Activated CD4-positive, alpha-beta memory T cell treated with anti-CD3 and anti-CD28 coated beads for 36 hours (primary cell): ENCODE results near the gene RIPOR1. TPM values are rescaled to one million over a fixed set of nuclear protein-coding genes. Genes with fewer than 3 reads are reported as not detected.
"Not testable (repeated sequence)": the region's sequence is repeated elsewhere in the genome, so short reads cannot be mapped to it uniquely, and the experiment has no call there.

Experiments used
- CTCF ChIA-PET: fragments of 350-600 bp; sonication (Branson Sonifier 250); formaldehyde crosslinking; loops from one replicate; lab custom pipeline; 2021; ENCODE audit warnings: antibody characterized with exemption, inconsistent platforms; lab: Charles Lee
- POLR2A ChIA-PET: fragments of 350-600 bp; sonication (Branson Sonifier 250); formaldehyde crosslinking; loops from one replicate; lab custom pipeline; 2021; ENCODE audit warnings: antibody characterized with exemption; lab: Charles Lee
- DNase-seq: peaks from one replicate; pipeline ENCODE4 v3.0.0-alpha.2; 2020
- H3K27ac Mint-ChIP-seq: one replicate; pipeline ENCODE4 v1.8.0; 2021; ENCODE audit warnings: mixed read lengths
- H3K27me3 Mint-ChIP-seq: one replicate; pipeline ENCODE4 v1.8.0; 2021; ENCODE audit warnings: mixed read lengths
- H3K36me3 Mint-ChIP-seq: one replicate; pipeline ENCODE4 v1.8.0; 2021; ENCODE audit warnings: mixed read lengths
- H3K4me1 Mint-ChIP-seq: one replicate; pipeline ENCODE4 v1.8.0; 2021; ENCODE audit warnings: low read depth, mixed read lengths
- H3K4me3 Mint-ChIP-seq: one replicate; pipeline ENCODE4 v1.8.0; 2021; ENCODE audit warnings: mild to moderate bottlenecking, mixed read lengths
- H3K9me3 Mint-ChIP-seq: one replicate; pipeline ENCODE4 v1.8.0; 2021; ENCODE audit warnings: mixed read lengths
- intact Hi-C: fragments of 100-400 bp; cut with micrococcal nuclease; formaldehyde crosslinking; loops from one replicate; pipeline ENCODE4 v1.15.1; 2023
- total RNA-seq, 2 experiments: library from RNA; stranded (reverse); gene quantifications; one replicate each; pipeline ENCODE4 v1.2.3, GENCODE V29; 2021

The RIPOR1 gene
- total RNA-seq, 2 experiments from 2014 or later, result 33.4 to 37.9 TPM

- Mint-ChIP-seq H3K9me3 (no peaks in the 10 kb centered on the region), H3K27ac (no peak overlapping the region), H3K4me1 (peaks cover 18% of the 10 kb centered on the region), H3K27me3 (peaks cover 17% of the 10 kb centered on the region), H3K4me3 (no peak overlapping the region), H3K36me3 (no peaks in the 10 kb centered on the region)
- ChIA-PET POLR2A (no interaction called here), CTCF (interaction anchor here (0.9 to 10.9 kb wide), 5 partner anchors 12 to 112 kb away, joined by 3 to 106 read pairs (median 4); partner anchors contain the start of gene CARMIL2)
- intact Hi-C loops, result no loop called here
- DNase-seq, result no peak
Measured at GRCh38 chr16:67533024-67533560, 4.5 kb downstream of the RIPOR1 start.

- DNase-seq, POLR2A ChIA-PET, intact Hi-C loops, H3K9me3 Mint-ChIP-seq, H3K27ac Mint-ChIP-seq, H3K36me3 Mint-ChIP-seq, H3K4me3 Mint-ChIP-seq: not testable (repeated sequence)
- H3K27me3 Mint-ChIP-seq, result peaks cover 17% of the 10 kb centered on the region
- CTCF ChIA-PET, result interaction anchor here (0.7 to 10.9 kb wide), 2 partner anchors 13 to 38 kb away, joined by 3 to 106 read pairs; no protein-coding TSS in a partner anchor
- H3K4me1 Mint-ChIP-seq, result peaks cover 21% of the 10 kb centered on the region
Measured at GRCh38 chr16:67533987-67534386, 5.4 kb downstream of the RIPOR1 start.

DNA sequence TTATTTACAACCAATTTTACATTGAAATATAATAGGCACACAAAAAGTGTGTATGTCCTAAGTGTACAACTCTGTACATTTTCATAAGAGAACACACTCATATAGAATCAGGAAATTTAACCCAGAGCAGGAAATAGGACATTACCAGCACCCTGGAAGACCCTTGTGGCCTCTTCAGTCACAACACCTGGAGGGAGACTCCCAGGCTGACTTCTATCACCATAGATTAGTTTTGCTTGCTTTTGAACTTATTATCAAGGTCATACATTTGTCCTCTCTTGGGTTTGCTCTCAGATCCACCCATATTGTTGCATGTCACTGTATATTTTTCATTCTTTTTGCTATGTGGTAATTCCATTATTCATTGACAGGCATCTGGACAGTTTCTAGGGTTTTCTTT is 5.8 kb downstream of the RIPOR1 start:
- intact Hi-C loops, result no loop called here
- H3K27me3 Mint-ChIP-seq, result peaks cover 17% of the 10 kb centered on the region
- DNase-seq, result no peak
- no peaks in the 10 kb centered on the region for H3K9me3 Mint-ChIP-seq
- ChIA-PET CTCF (interaction anchor here (0.7 to 10.9 kb wide), 4 partner anchors 13 to 38 kb away, joined by 3 to 106 read pairs (median 21); no protein-coding TSS in a partner anchor), POLR2A (no interaction called here)
- H3K4me3 Mint-ChIP-seq, result no peak overlapping the region
- H3K27ac Mint-ChIP-seq, result no peak overlapping the region
- H3K4me1 Mint-ChIP-seq, result peaks cover 25% of the 10 kb centered on the region
- H3K36me3 Mint-ChIP-seq, result no peaks in the 10 kb centered on the region

DNA sequence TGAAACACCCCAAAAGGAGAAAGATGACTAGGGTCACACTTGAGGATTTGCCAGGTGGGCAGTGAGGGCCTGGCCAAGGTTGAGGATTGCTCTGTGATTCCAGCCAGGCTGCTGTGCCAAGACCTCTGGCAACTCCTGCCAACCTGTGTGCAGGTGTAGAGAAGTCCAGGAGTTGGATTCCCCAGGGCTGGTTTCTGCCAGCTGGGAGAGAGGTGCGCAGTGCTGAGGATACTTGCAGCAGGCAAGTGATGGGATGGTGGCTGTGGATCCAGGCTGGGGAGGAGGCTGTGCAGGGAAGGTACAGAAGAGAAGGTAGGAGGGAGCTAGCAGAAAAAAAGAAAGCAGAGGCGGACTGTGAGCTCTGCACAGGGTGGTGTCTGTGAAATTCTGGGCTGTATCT is 6.6 kb downstream of the RIPOR1 start:
- Mint-ChIP-seq H3K36me3 (no peaks in the 10 kb centered on the region), H3K4me3 (no peak overlapping the region), H3K4me1 (peaks cover 22% of the 10 kb centered on the region), H3K9me3 (no peaks in the 10 kb centered on the region), H3K27me3 (peaks cover 13% of the 10 kb centered on the region), H3K27ac (no peak overlapping the region)
- POLR2A ChIA-PET, result interaction anchor here (0.9 kb wide), 1 partner anchor 116 kb away, joined by 3 read pairs; no protein-coding TSS in a partner anchor
- DNase-seq, result no peak
- CTCF ChIA-PET, result interaction anchor here (2.1 to 10.9 kb wide), 4 partner anchors 10 to 21 kb away, joined by 4 to 106 read pairs (median 26); no protein-coding TSS in a partner anchor
- intact Hi-C loops, result no loop called here

GRCh38 chr16:67537270-67537635 is 8.6 kb downstream of the RIPOR1 start:
- no peaks in the 10 kb centered on the region for H3K27me3 Mint-ChIP-seq
- POLR2A ChIA-PET, result interaction anchor here (0.8 to 2.5 kb wide), 6 partner anchors 10 to 123 kb away, joined by 3 to 15 read pairs (median 6); partner anchors contain the start of genes ACD, ATP6V0D1, CARMIL2 and CTCF
- DNase-seq, result peak; percentile 74
- peaks cover 4% of the 10 kb centered on the region for H3K36me3 Mint-ChIP-seq
- intact Hi-C loops, result no loop called here
- peaks cover 15% of the 10 kb centered on the region for H3K4me1 Mint-ChIP-seq
- peak overlapping the region; percentile 76 for H3K4me3 Mint-ChIP-seq
- peak overlapping the region; percentile 26 for H3K27ac Mint-ChIP-seq
- CTCF ChIA-PET, result interaction anchor here (0.6 to 10.9 kb wide), 13 partner anchors 10 to 178 kb away, joined by 3 to 106 read pairs (median 4); partner anchors contain the start of genes AGRP, ATP6V0D1 and CARMIL2
- no peaks in the 10 kb centered on the region for H3K9me3 Mint-ChIP-seq

GRCh38 chr16:67537636-67538591 is 9.3 kb downstream of the RIPOR1 start:
- H3K9me3 Mint-ChIP-seq, result no peaks in the 10 kb centered on the region
- peak overlapping the region; percentile 26 for H3K27ac Mint-ChIP-seq
- peak overlapping the region; percentile 76 for H3K4me3 Mint-ChIP-seq
- POLR2A ChIA-PET, result interaction anchor here (0.8 to 2.5 kb wide), 6 partner anchors 9 to 122 kb away, joined by 3 to 15 read pairs (median 6); partner anchors contain the start of genes ACD, ATP6V0D1, CARMIL2 and CTCF
- DNase-seq, result peak; percentile 68
- peaks cover 21% of the 10 kb centered on the region for H3K4me1 Mint-ChIP-seq
- intact Hi-C loops, result no loop called here
- CTCF ChIA-PET, result interaction anchor here (0.6 to 10.9 kb wide), 11 partner anchors 9 to 178 kb away, joined by 3 to 106 read pairs (median 4); partner anchors contain the start of genes AGRP, CARMIL2 and RIPOR1
- H3K27me3 Mint-ChIP-seq, result no peaks in the 10 kb centered on the region
- peaks cover 4% of the 10 kb centered on the region for H3K36me3 Mint-ChIP-seq

GRCh38 chr16:67538666-67539101 is 10.1 kb downstream of the RIPOR1 start:
- H3K27me3 Mint-ChIP-seq, result no peaks in the 10 kb centered on the region
- peak overlapping the region; percentile 40 for H3K27ac Mint-ChIP-seq
- no peaks in the 10 kb centered on the region for H3K9me3 Mint-ChIP-seq
- intact Hi-C loops, result no loop called here
- peaks cover 24% of the 10 kb centered on the region for H3K4me1 Mint-ChIP-seq
- ChIA-PET POLR2A (interaction anchor here (2.5 kb wide), 1 partner anchor 23 kb away, joined by 15 read pairs; the partner anchor contains the start of gene CTCF), CTCF (interaction anchor here (1.3 to 10.9 kb wide), 2 partner anchors 9 to 18 kb away, joined by 4 to 106 read pairs; partner anchors contain the start of gene RIPOR1)
- H3K36me3 Mint-ChIP-seq, result peaks cover 4% of the 10 kb centered on the region
- no peak for DNase-seq
- H3K4me3 Mint-ChIP-seq, result peak overlapping the region; percentile 71

DNA sequence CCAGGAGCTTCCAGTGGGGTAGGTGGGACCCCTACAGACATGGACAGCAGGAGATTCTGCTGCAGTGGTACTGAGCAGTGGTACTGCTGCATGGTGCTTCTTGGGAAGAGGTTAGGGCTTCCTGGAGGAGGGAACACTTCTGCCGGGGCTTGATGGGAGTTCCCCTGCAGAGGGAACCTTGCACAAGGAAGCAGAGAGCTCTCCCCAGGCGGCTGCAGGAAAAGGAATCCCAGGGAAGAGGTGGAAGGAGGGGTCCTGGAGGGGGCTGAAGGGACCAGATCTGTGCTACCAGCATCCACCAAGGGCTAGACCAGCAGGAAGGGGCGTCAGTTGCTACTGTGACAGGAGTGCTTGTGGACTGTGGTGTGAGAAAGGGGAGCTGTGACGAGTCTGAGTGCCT is 10.6 kb downstream of the RIPOR1 start:
- H3K27ac Mint-ChIP-seq, result peak overlapping the region; percentile 40
- DNase-seq, result no peak
- CTCF ChIA-PET, result interaction anchor here (0.8 to 10.9 kb wide), 4 partner anchors 10 to 105 kb away, joined by 3 to 106 read pairs (median 4); partner anchors contain the start of genes CARMIL2 and RIPOR1

GRCh38 chr16:67539691-67540635 is 11.3 kb downstream of the RIPOR1 start:
- Mint-ChIP-seq H3K36me3 (peaks cover 7% of the 10 kb centered on the region), H3K4me1 (peaks cover 24% of the 10 kb centered on the region), H3K9me3 (no peaks in the 10 kb centered on the region), H3K27me3 (no peaks in the 10 kb centered on the region), H3K27ac (no peak overlapping the region), H3K4me3 (no peak overlapping the region)
- CTCF ChIA-PET, result interaction anchor here (0.8 to 10.9 kb wide), 4 partner anchors 19 to 105 kb away, joined by 3 to 106 read pairs (median 8); partner anchors contain the start of gene CARMIL2
- no peak for DNase-seq
- intact Hi-C loops, result no loop called here
- POLR2A ChIA-PET, result interaction anchor here (1.1 kb wide), 1 partner anchor 21 kb away, joined by 3 read pairs; no protein-coding TSS in a partner anchor

More for the DNA sequence above, 10.6 kb downstream of the RIPOR1 start:
- peaks cover 4% of the 10 kb centered on the region for H3K36me3 Mint-ChIP-seq
- no peaks in the 10 kb centered on the region for H3K9me3 Mint-ChIP-seq
- H3K4me1 Mint-ChIP-seq, result peaks cover 24% of the 10 kb centered on the region
- POLR2A ChIA-PET, result interaction anchor here (1.1 to 2.5 kb wide), 2 partner anchors 22 to 23 kb away, joined by 3 to 15 read pairs; partner anchors contain the start of gene CTCF
- intact Hi-C loops, result no loop called here
- peak overlapping the region; percentile 71 for H3K4me3 Mint-ChIP-seq
- no peaks in the 10 kb centered on the region for H3K27me3 Mint-ChIP-seq

- Mint-ChIP-seq H3K4me1 (peaks cover 24% of the 10 kb centered on the region), H3K9me3 (no peaks in the 10 kb centered on the region), H3K36me3 (peaks cover 7% of the 10 kb centered on the region), H3K27ac (no peak overlapping the region), H3K4me3 (no peak overlapping the region), H3K27me3 (no peaks in the 10 kb centered on the region)
- DNase-seq, result no peak
- ChIA-PET CTCF (interaction anchor here (1.8 to 2.2 kb wide), 2 partner anchors 20 to 127 kb away, joined by 4 to 12 read pairs; no protein-coding TSS in a partner anchor), POLR2A (interaction anchor here (0.6 kb wide), 1 partner anchor 21 kb away, joined by 3 read pairs; the partner anchor contains the start of gene CTCF)
- intact Hi-C loops, result no loop called here
Measured at GRCh38 chr16:67540756-67541155, 12.1 kb downstream of the RIPOR1 start.
